GM18511 (cell line): ENCODE measurements around the gene CHST9.
"Not testable (repeated sequence)": the region's sequence is repeated elsewhere in the genome, so short reads cannot be mapped to it uniquely, and the experiment has no call there.

Experiments used
- ATAC-seq: cut with Tn5 transposase; IDR thresholded peaks from one replicate; pipeline ENCODE4 v1.9.1; 2021; ENCODE audit warnings: mild to moderate bottlenecking, moderate library complexity; ENCODE audit not compliant: unreplicated experiment

Gene CHST9, protein sequence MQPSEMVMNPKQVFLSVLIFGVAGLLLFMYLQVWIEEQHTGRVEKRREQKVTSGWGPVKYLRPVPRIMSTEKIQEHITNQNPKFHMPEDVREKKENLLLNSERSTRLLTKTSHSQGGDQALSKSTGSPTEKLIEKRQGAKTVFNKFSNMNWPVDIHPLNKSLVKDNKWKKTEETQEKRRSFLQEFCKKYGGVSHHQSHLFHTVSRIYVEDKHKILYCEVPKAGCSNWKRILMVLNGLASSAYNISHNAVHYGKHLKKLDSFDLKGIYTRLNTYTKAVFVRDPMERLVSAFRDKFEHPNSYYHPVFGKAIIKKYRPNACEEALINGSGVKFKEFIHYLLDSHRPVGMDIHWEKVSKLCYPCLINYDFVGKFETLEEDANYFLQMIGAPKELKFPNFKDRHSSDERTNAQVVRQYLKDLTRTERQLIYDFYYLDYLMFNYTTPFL

GRCh38 chr18:27185025-27185763 lies at the start of gene CHST9:
Gene CHST9 (minus strand): TSS chr18:27185308. CDS start chr18:27142809, 42,499 bp downstream.
- ATAC-seq = no peak

- ATAC-seq = not testable (repeated sequence)
Observed at GRCh38 chr18:27232355-27232754, 47.2 kb upstream of the CHST9 start.

DNA sequence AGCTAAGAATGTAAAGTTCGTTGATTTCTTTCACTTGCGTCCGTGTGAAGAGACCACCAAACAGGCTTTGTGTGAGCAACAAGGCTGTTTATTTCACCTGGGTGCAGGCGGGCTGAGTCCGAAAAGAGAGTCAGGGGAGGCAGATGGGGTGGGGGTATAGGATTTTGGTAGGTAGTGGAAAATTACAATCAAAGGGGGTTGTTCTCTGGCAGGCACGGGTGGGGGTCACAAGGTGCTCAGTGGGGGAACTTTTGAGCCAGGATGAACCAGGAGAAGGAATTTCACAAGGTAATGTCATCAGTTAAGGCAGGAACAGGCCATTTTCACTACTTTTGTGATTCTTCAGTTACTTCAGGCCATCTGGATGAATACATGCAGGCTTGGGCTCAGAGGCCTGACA lies 46.6 kb upstream of the CHST9 start:
- not testable (repeated sequence) for ATAC-seq

- ATAC-seq = not testable (repeated sequence)
Observed at GRCh38 chr18:27231221-27231620, 46.1 kb upstream of the CHST9 start.

- ATAC-seq = no peak
Observed at GRCh38 chr18:27227721-27228120, 42.6 kb upstream of the CHST9 start.

- no peak for ATAC-seq
Observed at GRCh38 chr18:27226556-27227075, 41.5 kb upstream of the CHST9 start.

DNA sequence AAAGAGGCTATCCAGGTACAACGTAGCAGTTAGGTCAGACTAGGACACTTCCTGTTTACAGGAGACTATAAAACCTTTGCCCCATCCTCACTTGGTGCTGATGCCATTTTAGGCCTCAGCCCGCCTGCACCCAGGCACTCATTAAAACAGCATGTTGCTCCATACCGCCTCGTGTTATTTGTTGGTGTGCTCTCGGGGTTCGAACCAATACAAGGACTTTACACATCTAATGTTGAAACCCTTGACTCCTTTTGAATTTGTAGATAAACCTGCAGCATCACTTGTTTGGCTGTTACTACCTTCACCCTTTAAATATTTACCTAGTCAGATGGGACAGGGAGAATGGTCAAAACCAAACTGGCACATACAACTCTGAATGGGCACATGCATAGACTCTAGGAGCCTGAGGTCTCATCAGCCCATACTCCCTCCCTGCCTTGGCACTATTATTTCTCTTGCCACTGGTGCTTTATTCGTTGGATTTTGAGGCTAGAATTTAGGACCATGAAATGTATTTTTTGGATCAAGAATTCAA lies 40.9 kb upstream of the CHST9 start:
- ATAC-seq = no peak

- ATAC-seq = no peak
Observed at GRCh38 chr18:27223526-27224291, 38.6 kb upstream of the CHST9 start.

DNA sequence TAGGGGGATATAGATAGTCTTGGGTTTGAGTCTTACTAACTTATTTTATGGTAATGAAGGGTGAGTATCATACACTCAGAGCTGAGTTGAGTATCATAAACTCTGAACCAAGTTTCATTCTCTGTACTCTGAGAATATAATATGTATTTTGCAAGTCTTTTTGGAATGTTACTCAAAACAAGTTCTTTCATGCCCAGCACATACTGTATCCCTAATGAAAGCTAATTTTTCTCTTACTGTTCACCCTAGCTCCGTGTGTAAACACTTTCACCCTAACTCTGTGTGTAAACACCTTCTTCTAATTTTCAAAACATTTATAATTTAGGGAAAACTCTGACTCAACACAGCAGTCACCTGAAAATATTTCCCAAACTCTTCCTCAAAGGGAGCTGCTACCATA lies 29.7 kb upstream of the CHST9 start:
- ATAC-seq = no peak

DNA sequence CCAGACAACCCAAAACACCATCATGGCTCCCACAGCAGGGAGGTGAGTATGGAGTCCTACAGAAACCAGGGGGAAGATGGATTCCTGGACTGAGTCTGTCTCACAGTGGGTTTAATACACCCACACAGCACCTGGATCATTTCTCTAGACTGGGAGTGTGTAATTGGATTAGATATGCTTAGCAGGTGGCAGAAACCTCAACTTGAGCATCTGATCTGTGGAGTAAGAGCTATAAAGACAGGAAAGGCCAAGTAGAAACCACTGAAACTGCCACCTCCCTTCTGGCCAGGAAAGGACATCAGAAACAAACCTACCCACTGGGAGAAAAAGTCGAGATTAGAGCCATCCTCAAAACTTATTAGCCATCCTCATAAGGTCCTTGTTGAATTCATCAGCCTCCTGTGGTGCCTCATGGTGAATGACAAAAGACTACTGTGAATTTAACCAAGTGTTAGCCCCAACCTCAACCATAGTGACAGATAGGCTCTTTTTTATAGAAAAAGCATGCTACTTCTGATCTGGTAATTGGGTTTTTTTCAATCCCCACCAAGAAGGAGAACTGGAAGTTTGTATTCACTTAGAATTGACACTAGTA lies 28.1 kb upstream of the CHST9 start:
- ATAC-seq = no peak

DNA sequence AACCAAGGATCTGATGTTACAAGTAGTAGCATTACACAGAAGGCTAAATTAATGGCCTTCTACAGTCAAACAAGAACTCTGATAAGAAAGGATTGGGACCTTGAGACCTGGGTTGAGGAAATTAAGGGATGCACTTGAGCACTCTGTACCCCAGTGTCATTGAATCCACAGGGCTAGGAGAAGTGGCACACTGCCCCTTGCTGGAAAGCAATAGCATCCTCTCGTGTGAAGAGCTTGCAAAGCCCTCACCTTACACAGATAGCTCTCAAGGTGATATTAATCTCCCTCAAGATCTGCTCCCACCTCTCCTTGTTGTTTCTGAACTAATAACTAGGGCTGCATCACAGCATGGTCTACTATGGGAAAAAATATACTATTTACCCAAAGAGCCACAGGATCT lies 26.5 kb upstream of the CHST9 start:
- no peak for ATAC-seq

DNA sequence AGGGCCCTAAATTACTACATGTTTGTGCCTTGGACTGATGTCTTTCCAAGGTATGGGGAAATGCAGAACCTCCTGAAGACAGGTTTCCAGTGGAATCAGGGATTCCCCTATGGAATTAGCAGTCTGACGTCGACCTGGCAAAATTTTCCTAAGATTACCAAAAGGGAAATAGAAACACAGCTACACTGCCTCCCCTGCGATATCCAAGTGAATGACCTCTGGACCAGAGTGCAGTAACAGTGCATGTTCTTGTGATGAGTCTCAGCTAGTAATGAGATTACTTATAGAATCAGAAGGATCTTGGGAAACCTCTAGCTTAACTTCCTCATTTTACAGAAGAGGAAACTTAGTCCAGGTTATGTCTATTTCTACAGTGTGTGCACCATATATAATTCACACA lies 21.3 kb upstream of the CHST9 start:
- no peak for ATAC-seq

DNA sequence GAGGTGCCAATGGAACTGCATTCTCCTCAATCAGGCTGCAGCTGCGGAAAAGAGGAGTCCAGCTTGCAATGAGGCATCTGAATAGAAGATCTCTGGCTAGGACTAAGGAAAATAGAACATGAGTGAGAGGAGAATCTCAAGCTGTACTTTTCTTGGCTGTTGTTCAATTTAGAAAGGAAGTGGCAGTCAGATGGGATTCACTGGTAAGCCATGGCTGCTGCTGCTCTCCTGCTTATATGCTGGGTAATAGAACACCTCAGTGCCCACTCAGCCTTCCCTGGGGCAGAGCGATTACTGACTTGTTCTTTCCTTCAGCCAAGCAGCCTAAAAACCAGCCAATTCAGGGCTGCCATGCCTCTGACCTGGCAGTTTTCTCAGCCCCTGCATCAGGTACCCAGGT lies 17.6 kb upstream of the CHST9 start:
- ATAC-seq = no peak

DNA sequence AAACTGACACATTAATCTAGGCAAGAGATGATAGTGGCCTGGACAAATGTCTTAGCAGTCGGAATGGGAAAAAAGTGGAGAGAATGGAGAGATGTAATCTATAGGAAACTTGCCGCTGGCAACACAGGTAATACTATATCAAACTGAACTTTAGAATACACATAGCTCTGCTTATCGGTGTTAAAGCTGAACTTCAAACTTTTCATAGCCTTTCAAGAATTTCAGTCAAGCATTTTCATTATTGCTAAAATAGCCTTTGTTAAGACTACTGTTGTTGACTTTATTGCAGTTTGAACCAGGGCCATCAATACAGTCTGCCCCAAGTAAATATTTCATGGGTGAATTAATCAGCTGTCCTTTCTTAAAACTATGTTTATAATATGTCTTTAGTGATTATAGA lies 12.9 kb upstream of the CHST9 start:
- no peak for ATAC-seq

- no peak for ATAC-seq
Observed at GRCh38 chr18:27188309-27188708, 3.2 kb upstream of the CHST9 start.

GRCh38 chr18:27185897-27186296 lies 789 bp upstream of the CHST9 start:
- ATAC-seq = no peak

- ATAC-seq = no peak
Observed at GRCh38 chr18:27184115-27185024, 738 bp downstream of the CHST9 start.

DNA sequence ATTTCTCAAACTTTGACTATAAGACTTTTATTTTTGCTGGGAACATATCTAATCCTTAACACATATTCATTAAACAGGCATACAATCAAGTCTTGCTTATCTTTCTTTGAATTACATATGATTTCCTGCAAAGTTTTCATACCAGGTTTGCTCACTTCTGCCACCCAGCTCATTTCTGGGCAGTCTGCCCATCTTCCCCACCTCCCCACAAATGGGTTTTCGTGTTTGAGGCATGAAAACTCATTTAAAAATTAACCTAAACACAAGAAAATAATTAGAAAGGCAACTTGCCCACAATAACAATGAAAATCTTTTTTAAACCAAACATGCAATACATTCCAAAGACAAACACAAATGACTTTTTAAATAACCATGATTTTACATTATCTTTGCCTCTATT lies 3.4 kb downstream of the CHST9 start:
- ATAC-seq = no peak

GRCh38 chr18:27178424-27178823 lies 6.7 kb downstream of the CHST9 start:
- ATAC-seq = no peak
